GM12878 (cell line): ENCODE results near the gene METTL21A. TPM values are rescaled to one million over a fixed set of nuclear protein-coding genes. Genes with fewer than 3 reads are reported as not detected.
"Not testable (repeated sequence)": the region's sequence is repeated elsewhere in the genome, so short reads cannot be mapped to it uniquely, and the experiment has no call there.

Experiments used
- ATAC-seq: fragments of 200-7000 bp; cut with Tn5 transposase; 3 replicates; pipeline ENCODE4 v1.9.1; 2020; ENCODE audit warnings: mild to moderate bottlenecking, moderate library complexity
- BruUV-seq: library from RNA; stranded (reverse); fragments of 400-500 nt; replicated peaks from 2 replicates; lab custom pipeline; 2021; lab: Mats Ljungman, UMichigan
- CTCF ChIA-PET: fragments of 300-600 bp; sonication (Branson Sonifier 250); formaldehyde crosslinking; extraction: SDS; loops from one replicate; lab custom pipeline; 2021; ENCODE audit warnings: inconsistent platforms; lab: Yijun Ruan, JAX
- POLR2A ChIA-PET: fragments of 350-600 bp; formaldehyde crosslinking; extraction: SDS; loops from one replicate; lab custom pipeline; 2021; ENCODE audit warnings: inconsistent platforms; lab: Charles Lee
- RAD21 ChIA-PET: fragments of 300-600 bp; sonication (Branson Sonifier 250); formaldehyde crosslinking; loops from one replicate; lab custom pipeline; 2023; ENCODE audit warnings: antibody characterized with exemption; ENCODE audit not compliant: unreplicated experiment; lab: Charles Lee
- SMC1A ChIA-PET: fragments of 300-600 bp; sonication (Branson Sonifier 250); formaldehyde crosslinking; loops from one replicate; lab custom pipeline; 2023; ENCODE audit not compliant: unreplicated experiment, uncharacterized antibody; lab: Charles Lee
- DNase-seq: peaks from one replicate; pipeline ENCODE4 v3.0.0-alpha.2; 2011; ENCODE audit warnings: low read depth, low spot score
- FAIRE-seq: peaks from 3 replicates; lab custom pipeline; 2011; peaks lifted over from hg19 to GRCh38; lab: Jason Lieb, UNC
- H2AFZ ChIP-seq: 2 replicates; pipeline ENCODE4 v1.6.0; 2011; ENCODE audit warnings: low read depth, low read length, control low read depth; ENCODE audit not compliant: control insufficient read depth
- H3K27ac ChIP-seq: 2 replicates; pipeline ENCODE4 v1.5.1; 2011; ENCODE audit warnings: control low read depth; ENCODE audit not compliant: control insufficient read depth, insufficient read depth
- H3K27me3 ChIP-seq, 2 experiments: replicated peaks in 1 of 2; 2 replicates each; pipeline versions ENCODE4 v1.6.0 to v1.6.1; 2011; ENCODE audit warnings: low read length in 1 of 2; ENCODE audit not compliant: control insufficient read depth in 2 of 2, insufficient read depth in 2 of 2
- H3K36me3 ChIP-seq, 2 experiments: 2 replicates each; pipeline ENCODE4 v1.5.1; 2011; ENCODE audit warnings: low read length in 1 of 2; ENCODE audit not compliant: control insufficient read depth in 2 of 2, insufficient read depth in 2 of 2
- H3K4me1 ChIP-seq: 2 replicates; pipeline ENCODE4 v1.6.1; 2011; ENCODE audit warnings: mild to moderate bottlenecking, low read length, moderate library complexity, mixed read lengths; ENCODE audit not compliant: control insufficient read depth, insufficient read depth
- H3K4me2 ChIP-seq: 2 replicates; pipeline ENCODE4 v1.6.0; 2011; ENCODE audit warnings: control low read depth; ENCODE audit not compliant: control insufficient read depth, insufficient read depth
- H3K4me3 ChIP-seq: fragments of 200-600 bp; sonication (generic); 2 replicates; pipeline ENCODE4 v1.5.1; 2016
- H3K79me2 ChIP-seq: 2 replicates; pipeline ENCODE4 v1.6.0; 2011; ENCODE audit warnings: low read length; ENCODE audit not compliant: control insufficient read depth, insufficient read depth
- H3K9ac ChIP-seq: 2 replicates; pipeline ENCODE4 v1.8.0; 2011; ENCODE audit warnings: low read length, control low read depth, mixed read lengths; ENCODE audit not compliant: control insufficient read depth, insufficient read depth
- H3K9me3 ChIP-seq: replicated peaks from 3 replicates; pipeline ENCODE4 v1.5.1; 2011; ENCODE audit warnings: mild to moderate bottlenecking, low read length; ENCODE audit not compliant: control insufficient read depth, insufficient read depth
- H4K20me1 ChIP-seq: 2 replicates; pipeline ENCODE4 v1.6.0; 2011; ENCODE audit not compliant: control insufficient read depth, insufficient read depth
- ATF3 ChIP-seq: IDR thresholded peaks from 2 replicates; pipeline ENCODE4 v1.6.1; 2011; ENCODE audit warnings: low read depth, mild to moderate bottlenecking, low read length, moderate library complexity, borderline replicate concordance; ENCODE audit errors: extremely low read depth
- CREB1 ChIP-seq: IDR thresholded peaks from 2 replicates; pipeline ENCODE4 v1.6.1; 2012; ENCODE audit warnings: low read depth, mild to moderate bottlenecking, inconsistent platforms
- IKZF1 ChIP-seq: fragments of 450-650 bp; conservative IDR thresholded peaks from 2 replicates; pipeline ENCODE4 v1.6.1; 2017; ENCODE audit warnings: antibody characterized with exemption, mild to moderate bottlenecking
- IRF4 ChIP-seq: IDR thresholded peaks from 2 replicates; pipeline ENCODE4 v1.6.1; 2011; ENCODE audit warnings: low read depth, low read length
- NKRF ChIP-seq: fragments of 450-650 bp; conservative IDR thresholded peaks from 2 replicates; pipeline ENCODE4 v1.6.1; 2017; ENCODE audit warnings: mild to moderate bottlenecking, moderate library complexity
- PBX3 ChIP-seq: IDR thresholded peaks from 2 replicates; pipeline ENCODE4 v1.6.1; 2011; ENCODE audit warnings: mild to moderate bottlenecking, low read depth, low read length, moderate library complexity; ENCODE audit not compliant: insufficient replicate concordance
- SMC3 ChIP-seq: IDR thresholded peaks from 2 replicates; pipeline ENCODE4 v1.6.1; 2011; ENCODE audit warnings: low read length, improper control_type of control experiment, borderline replicate concordance
- USF2 ChIP-seq: IDR thresholded peaks from 2 replicates; pipeline ENCODE4 v1.6.1; 2011; ENCODE audit warnings: low read depth, low read length, improper control_type of control experiment, borderline replicate concordance
- WGBS: methylation state at CpG from one replicate; pipeline ENCODE4 v1.1.6; 2016; ENCODE audit warnings: low lambda C conversion rate; ENCODE audit not compliant: insufficient replicate concordance, insufficient coverage; ENCODE audit errors: missing lambda C conversion rate; 5-methylcytosine and 5-hydroxymethylcytosine counted together
- in situ Hi-C: fragments of 300-500 bp; cut with MboI; formaldehyde crosslinking; loops from 9 replicates; pipeline ENCODE4 v1.14.3; 2018; ENCODE audit warnings: mixed read lengths
- intact Hi-C: fragments of 100-400 bp; cut with micrococcal nuclease; formaldehyde crosslinking; loops from one replicate; pipeline ENCODE4 v1.14.2; 2022; ENCODE audit not compliant: unreplicated experiment
- polyA plus RNA-seq, 11 experiments: library from polyadenylated mRNA; depleted of rRNA in 4 of 11; unstranded in 6 of 11; stranded (reverse) in 5 of 11; fragments of >200 nt; fragmentation: Nextera tagmentation in 4 of 11; fragmentation: Illumina TruSeq in 1 of 11; extraction: Ambion mirVana in 4 of 11; extraction: Trizol in 1 of 11; gene quantifications; 1 replicate in 1 of 11; 2 replicates in 10 of 11; pipeline versions ENCODE4 v1.2.1 to v1.2.3, GENCODE V29; 2011 to 2016; ENCODE audit warnings: inconsistent platforms in 2 of 11, missing spikeins in 2 of 11, low read depth in 1 of 11
- total RNA-seq, 4 experiments: library from RNA; depleted of rRNA in 3 of 4; stranded (reverse); fragments of >200 nt in 3 of 4; fragmentation: Illumina TruSeq in 1 of 4; extraction: Trizol in 1 of 4; gene quantifications; 2 replicates each; pipeline versions ENCODE4 v1.2.1 to v1.2.3, GENCODE V29; 2013 to 2021

Gene METTL21A
- total and polyA plus RNA-seq, 10 of the 15 experiments (the other 5 are each of a cell fraction or from before 2014, with no cell fraction given), result 6.8 to 41.7 (median 27.8) TPM

- H4K20me1 ChIP-seq, FAIRE-seq, H3K27ac ChIP-seq, H3K4me2 ChIP-seq, intact Hi-C loops, SMC1A ChIA-PET, H3K27me3 ChIP-seq, H3K4me3 ChIP-seq, H2AFZ ChIP-seq, RAD21 ChIA-PET, DNase-seq, ATAC-seq, H3K4me1 ChIP-seq, BruUV-seq, H3K79me2 ChIP-seq, in situ Hi-C loops, H3K36me3 ChIP-seq, H3K9ac ChIP-seq, CTCF ChIA-PET: not testable (repeated sequence)
- H3K9me3 ChIP-seq, result peaks cover 11% of the 10 kb centered on the region; the same call in 1 of the 3 replicates
- WGBS, result 72% methylated on average over 3 of the region's 3 CpGs
- POLR2A ChIA-PET, result interaction anchor here (0.7 kb wide), 1 partner anchor 61 kb away, joined by 5 read pairs; no protein-coding TSS in a partner anchor
These were observed 14.1 kb upstream of the METTL21A start for GRCh38 chr2:207639288-207639687.

- H2AFZ ChIP-seq, result no peak overlapping the region
- BruUV-seq, result no TSS peak
- no peak for TF ChIP-seq USF2
- no peak for TF ChIP-seq IKZF1
- TF ChIP-seq PBX3, result no peak
- no peak for TF ChIP-seq CREB1
- TF ChIP-seq SMC3, result no peak
- no peak for TF ChIP-seq NKRF
- no peak for TF ChIP-seq ATF3
- no peak for TF ChIP-seq IRF4
These were observed 10.4 kb upstream of the METTL21A start for GRCh38 chr2:207635468-207636200.

More at GRCh38 chr2:207635468-207636200, 10.4 kb upstream of the METTL21A start:
- RAD21 ChIA-PET, result no interaction called here
- Histone ChIP-seq H4K20me1 (no peaks in the 10 kb centered on the region), H3K9me3 (peaks cover 7% of the 10 kb centered on the region; the same call in 1 of the 3 replicates), H3K4me2 (no peak overlapping the region), H3K36me3 (no peaks in the 10 kb centered on the region), H3K27ac (no peak overlapping the region), H3K79me2 (no peaks in the 10 kb centered on the region), H3K4me1 (no peaks in the 10 kb centered on the region), H3K9ac (no peak overlapping the region), H3K4me3 (no peak overlapping the region), H3K27me3 (no peaks in the 10 kb centered on the region)
- SMC1A ChIA-PET, result interaction anchor here (0.7 to 1.7 kb wide), 2 partner anchors 9 to 334 kb away, joined by 3 to 5 read pairs; no protein-coding TSS in a partner anchor
- CTCF ChIA-PET, result interaction anchor here (0.8 to 1.1 kb wide), 2 partner anchors 8 to 10 kb away, joined by 3 to 5 read pairs; no protein-coding TSS in a partner anchor
- POLR2A ChIA-PET, result interaction anchor here (0.5 to 1.0 kb wide), 2 partner anchors 22 to 396 kb away, joined by 3 to 4 read pairs; no protein-coding TSS in a partner anchor
- FAIRE-seq (no peak), ATAC-seq (no peak), DNase-seq (no peak)
- 70% methylated on average over 11 of the region's 11 CpGs for WGBS
- intact Hi-C loops (no loop called here), in situ Hi-C loops (no loop called here)
